SK-N-SH treated with all-trans-retinoic acid at 6 μM for 48 hours (cell line): ENCODE measurements around the gene ASCC1.

Experiments
- CREB5 ChIP-seq: fragments of 250-450 bp; sonication (Bioruptor Pico); IDR thresholded peaks from 2 replicates; pipeline ENCODE4 v1.5.1; 2020; ENCODE audit warnings: low read depth, mild to moderate bottlenecking, moderate library complexity
- RARB ChIP-seq: fragments of 250-450 bp; sonication (Bioruptor Pico); IDR thresholded peaks from 2 replicates; pipeline ENCODE4 v1.8.0; 2021; ENCODE audit warnings: mild to moderate bottlenecking, moderate library complexity
- TOX ChIP-seq: fragments of 250-450 bp; sonication (Bioruptor Pico); IDR thresholded peaks from 2 replicates; pipeline ENCODE4 v1.8.0; 2021; ENCODE audit warnings: mild to moderate bottlenecking, moderate library complexity, borderline replicate concordance
- ZNF565 ChIP-seq: fragments of 450-650 bp; formaldehyde crosslinking; conservative IDR thresholded peaks from 2 replicates; pipeline ENCODE4 v1.5.0; 2020; ENCODE audit warnings: low read depth, mild to moderate bottlenecking, moderate library complexity
- ZNF8 ChIP-seq: fragments of 450-650 bp; formaldehyde crosslinking; IDR thresholded peaks from 2 replicates; pipeline ENCODE4 v1.5.0; 2020; ENCODE audit warnings: mild to moderate bottlenecking, moderate library complexity

DNA sequence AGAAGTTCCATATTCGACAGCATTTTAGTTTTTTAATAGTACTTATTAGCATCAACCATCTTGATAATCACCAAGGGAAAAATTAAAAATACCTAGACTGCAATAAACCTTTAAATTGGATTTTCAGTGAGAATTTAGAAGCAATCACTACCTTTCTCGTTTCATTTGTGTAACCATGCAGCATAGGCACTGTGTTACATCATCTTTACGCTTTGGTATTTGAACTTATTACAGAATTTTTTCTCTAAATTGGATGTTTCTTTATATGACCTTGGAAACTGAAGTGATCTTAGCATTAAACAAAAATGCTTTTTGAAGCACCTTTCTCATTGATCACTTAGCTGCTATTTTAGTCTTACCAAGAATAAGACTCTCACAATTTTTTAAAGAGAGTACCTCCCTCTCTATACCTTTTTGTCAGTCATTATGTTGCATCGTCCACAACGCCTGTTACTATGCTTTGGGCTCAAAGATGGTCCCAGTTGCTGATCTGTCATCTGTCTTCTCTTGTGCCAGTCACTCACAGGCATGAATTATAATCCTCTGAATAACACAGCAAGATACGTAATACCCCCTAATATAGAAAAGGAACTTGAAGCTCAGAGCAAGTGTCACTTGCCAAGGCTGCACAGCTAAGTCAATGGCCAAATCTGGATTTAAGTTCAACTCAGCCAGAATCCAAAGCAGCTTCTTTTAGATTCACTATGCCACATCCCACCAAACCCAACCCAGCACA lies 19.6 kb upstream of the ASCC1 start:
- TF ChIP-seq CREB5 (CRISPR knock-in tag) (no peak), RARB (CRISPR knock-in tag) (no peak), ZNF565 (CRISPR knock-in tag) (no peak), TOX (CRISPR knock-in tag) (no peak), ZNF8 (CRISPR knock-in tag) (no peak)
